T1000 (cell line): ENCODE data around the gene FBXO31.
"Not testable (repeated sequence)": the region's sequence is repeated elsewhere in the genome, so short reads cannot be mapped to it uniquely, and the experiment has no call there.

Experiments used
- DNase-seq: peaks from one replicate; lab custom pipeline; 2025; ENCODE audit warnings: mixed read lengths; lab: John Stamatoyannopoulos, UW

Gene FBXO31

GRCh38 chr16:87344165-87344930 lies 39.2 kb downstream of the FBXO31 start:
- DNase-seq = no peak

- no peak for DNase-seq
These were observed 39.9 kb downstream of the FBXO31 start for GRCh38 chr16:87343753-87344050.

- DNase-seq = no peak
These were observed 40.4 kb downstream of the FBXO31 start for GRCh38 chr16:87342978-87343752.

- no peak for DNase-seq
These were observed 41.1 kb downstream of the FBXO31 start for GRCh38 chr16:87342504-87342903.

GRCh38 chr16:87340198-87340597 lies 43.4 kb downstream of the FBXO31 start:
- DNase-seq = no peak

GRCh38 chr16:87339724-87340105 lies 43.9 kb downstream of the FBXO31 start:
- DNase-seq = not testable (repeated sequence)

- DNase-seq = no peak
These were observed 44.4 kb downstream of the FBXO31 start for GRCh38 chr16:87339086-87339723.

- DNase-seq = no peak
These were observed 45.3 kb downstream of the FBXO31 start for GRCh38 chr16:87338155-87338765.

- no peak for DNase-seq
These were observed 46.3 kb downstream of the FBXO31 start for GRCh38 chr16:87337262-87337771.

GRCh38 chr16:87336434-87337240 lies 46.9 kb downstream of the FBXO31 start:
- DNase-seq = no peak

- DNase-seq = no peak
These were observed 47.7 kb downstream of the FBXO31 start for GRCh38 chr16:87335625-87336433.

GRCh38 chr16:87334651-87335624 lies 48.6 kb downstream of the FBXO31 start:
- no peak for DNase-seq

- no peak for DNase-seq
These were observed 49.8 kb downstream of the FBXO31 start for GRCh38 chr16:87333581-87334331.

- no peak for DNase-seq
These were observed 50.5 kb downstream of the FBXO31 start for GRCh38 chr16:87333101-87333500.

GRCh38 chr16:87332150-87332549 lies 51.4 kb downstream of the FBXO31 start:
- DNase-seq = no peak

GRCh38 chr16:87331241-87331801 lies 52.3 kb downstream of the FBXO31 start:
- no peak for DNase-seq

GRCh38 chr16:87330646-87331045 lies 52.9 kb downstream of the FBXO31 start:
- DNase-seq = no peak

- DNase-seq = no peak
These were observed 53.3 kb downstream of the FBXO31 start for GRCh38 chr16:87330257-87330624.
